Left forelimb (tissue), 1 donor: ENCODE measurements around the gene TVP23C.

Experiments
- DNase-seq: peaks from one replicate; pipeline ENCODE4 v3.0.0-alpha.2; 2018; ENCODE audit warnings: low spot score

The TVP23C gene

DNA sequence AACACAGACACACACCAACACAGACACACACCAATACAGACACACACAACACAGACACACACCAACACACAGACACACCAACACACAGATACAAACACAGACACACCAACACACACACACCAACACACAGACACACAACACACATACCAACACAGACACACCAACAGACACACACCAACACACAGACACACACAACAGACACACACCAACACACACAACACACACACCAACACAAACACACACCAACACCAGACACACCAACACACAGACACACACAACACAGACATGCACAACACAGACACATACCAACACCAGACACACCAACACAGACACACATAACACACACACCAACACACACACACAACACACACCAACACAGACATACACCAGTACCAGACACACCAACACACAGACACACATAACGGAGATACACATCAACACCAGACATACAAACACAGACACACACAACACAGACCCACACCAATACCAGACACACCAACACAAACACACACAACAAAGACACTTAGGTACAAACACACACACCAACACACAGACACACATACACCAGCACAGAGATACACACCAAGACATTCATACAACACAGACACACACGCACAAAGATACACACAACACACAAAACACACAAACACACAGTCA, 98.1 kb downstream of the TVP23C start:
- DNase-seq = no peak

DNA sequence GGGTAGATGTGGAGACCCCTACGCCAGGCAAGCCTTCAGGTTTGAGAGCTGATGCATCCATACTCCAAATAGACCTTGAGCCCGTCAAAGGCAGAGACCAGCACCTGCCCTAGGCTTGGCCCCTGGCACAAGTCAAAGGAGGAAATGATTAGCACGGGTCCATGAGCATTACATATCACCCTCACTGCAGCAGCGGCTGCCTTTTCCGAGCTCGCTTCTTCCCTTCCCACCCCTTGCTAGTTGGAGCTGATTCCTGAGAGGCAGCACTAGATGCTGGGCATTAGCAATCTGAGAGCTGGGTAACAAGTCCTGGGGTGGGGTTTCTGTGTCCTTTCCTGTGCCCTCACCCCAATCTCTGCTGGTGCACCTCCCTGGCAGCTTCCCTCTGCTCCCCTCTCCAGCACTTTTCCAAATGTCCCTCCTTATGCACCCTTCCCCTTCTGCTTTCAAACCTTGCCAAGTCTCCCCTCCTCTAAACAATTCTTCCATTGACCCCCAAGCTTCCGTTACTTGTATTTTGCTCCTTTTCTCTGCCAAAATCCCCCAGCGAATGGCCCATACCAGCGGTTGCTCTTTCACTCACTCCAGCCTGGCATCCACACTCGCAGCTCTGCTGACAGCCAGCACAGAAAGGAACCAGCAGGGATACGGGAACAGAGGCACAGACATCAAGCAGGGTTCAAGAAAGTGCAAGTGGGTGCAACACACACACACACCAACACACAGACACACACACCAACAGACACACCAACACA, 98.9 kb downstream of the TVP23C start:
- DNase-seq = no peak

DNA sequence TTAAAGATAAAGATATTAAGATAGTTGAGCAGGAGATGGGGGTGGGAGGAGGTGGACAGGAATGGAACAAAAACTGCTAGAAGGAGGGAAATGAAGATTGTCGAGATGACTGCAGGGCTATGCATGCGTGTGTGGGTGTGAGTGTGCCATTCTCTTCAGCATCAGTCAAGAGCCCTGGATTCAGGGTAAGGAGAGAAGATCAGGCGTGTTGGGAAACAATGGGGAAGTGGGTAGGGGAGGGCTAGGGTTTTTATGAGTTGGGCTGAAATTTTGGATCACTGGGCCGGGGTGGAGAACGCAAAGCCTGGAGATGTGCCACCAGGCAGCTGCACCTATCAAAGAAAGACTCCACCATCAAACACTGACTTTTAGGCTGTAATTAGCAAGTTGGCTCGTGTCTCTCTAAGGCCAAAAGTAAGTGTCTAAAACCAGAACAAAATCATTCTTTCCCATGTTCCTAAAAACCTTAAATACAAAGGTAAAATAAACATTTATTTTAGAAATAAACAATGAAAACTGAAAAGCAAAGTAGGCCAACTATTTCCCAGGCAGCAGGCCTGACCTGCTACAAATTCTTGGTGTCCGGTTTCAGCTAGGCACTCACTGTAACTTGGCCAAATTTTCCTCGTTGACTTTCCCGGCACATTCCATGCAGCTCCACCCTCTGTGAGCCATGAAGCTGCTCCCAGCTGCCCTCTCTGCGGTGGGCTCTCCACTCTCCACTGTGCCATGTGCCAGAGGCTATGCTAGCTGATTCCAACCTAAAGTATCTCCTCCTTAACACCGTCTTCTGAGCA, 100.1 kb downstream of the TVP23C start:
- no peak for DNase-seq

DNA sequence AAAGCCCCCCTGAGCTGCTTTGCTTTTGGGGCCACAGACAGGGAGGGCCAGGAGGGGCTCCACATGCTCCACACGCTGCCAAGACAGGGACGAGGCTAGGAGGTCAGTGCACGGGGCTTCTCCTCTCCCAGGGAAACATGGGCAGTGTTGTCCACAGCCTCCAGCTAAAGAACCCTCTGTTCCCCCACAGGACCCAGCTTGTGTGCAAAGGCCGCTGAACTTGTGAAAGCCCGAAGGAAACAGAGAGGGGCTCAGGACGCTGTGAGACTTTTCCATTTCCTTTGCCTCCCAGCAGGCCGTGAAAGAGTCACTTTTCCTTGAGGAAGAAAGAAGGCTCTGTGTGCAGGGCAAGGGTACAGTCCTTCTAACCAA, 105.6 kb downstream of the TVP23C start:
- DNase-seq = no peak

DNA sequence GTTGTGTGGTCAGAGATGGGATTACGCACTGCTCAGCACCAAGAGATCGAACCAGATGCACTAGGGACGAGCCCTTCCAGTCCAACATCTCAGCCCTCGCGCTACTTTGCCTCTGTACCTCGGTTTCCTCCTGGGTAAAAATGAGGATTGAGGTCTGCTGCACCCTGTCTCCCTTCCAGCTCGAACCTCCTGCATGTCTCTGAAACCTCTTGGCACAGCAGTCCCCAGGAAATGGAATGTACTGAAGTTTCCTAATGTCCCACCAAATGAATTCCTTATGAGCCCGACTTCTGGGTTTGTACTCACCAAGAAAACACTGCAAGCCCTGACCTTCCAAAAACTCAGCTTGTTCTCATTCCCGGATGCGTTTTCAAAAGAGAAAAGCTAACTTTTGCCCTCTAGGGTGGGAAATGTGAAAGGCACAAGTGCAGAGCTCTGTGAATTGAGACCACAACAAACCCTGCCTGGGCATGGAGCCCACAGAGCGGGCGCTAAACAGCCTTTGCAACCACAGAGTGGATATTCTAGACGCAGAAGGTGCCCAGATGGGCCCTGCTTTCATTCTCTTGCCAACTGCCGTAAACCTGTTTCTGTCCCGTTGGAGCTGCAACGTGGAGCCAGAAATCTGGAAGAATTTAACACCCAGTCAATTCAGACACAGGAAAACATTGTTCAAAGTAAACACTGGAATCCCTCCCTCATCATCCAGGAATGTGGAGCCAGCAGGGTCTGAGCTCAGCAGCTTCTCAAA, 106.1 kb downstream of the TVP23C start:
- DNase-seq = peak; percentile 91

DNA sequence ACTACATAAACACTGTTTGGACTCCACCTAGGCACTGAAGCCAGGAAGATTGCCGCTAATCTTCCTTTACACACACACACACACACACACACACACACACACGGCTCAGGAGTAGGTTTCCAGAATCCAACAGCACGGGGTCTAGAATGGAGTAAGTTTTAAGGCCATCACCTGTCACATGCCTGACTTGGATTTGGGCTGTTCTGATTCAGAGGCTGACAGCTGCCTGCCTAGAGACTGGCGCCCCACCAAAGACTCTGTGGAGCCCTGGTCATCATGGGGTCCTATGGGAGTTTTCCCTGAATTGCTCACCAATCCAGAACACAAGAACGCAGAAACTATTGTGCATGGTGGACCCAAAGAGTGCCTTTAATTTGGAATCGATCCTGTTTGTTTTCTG, 106.8 kb downstream of the TVP23C start:
- no peak for DNase-seq

- no peak for DNase-seq
These were observed 108.9 kb downstream of the TVP23C start for GRCh38 chr17:15454346-15454745.

GRCh38 chr17:15453782-15454181, 109.5 kb downstream of the TVP23C start:
- DNase-seq = no peak

- no peak for DNase-seq
These were observed 110.0 kb downstream of the TVP23C start for GRCh38 chr17:15453246-15453645.

DNA sequence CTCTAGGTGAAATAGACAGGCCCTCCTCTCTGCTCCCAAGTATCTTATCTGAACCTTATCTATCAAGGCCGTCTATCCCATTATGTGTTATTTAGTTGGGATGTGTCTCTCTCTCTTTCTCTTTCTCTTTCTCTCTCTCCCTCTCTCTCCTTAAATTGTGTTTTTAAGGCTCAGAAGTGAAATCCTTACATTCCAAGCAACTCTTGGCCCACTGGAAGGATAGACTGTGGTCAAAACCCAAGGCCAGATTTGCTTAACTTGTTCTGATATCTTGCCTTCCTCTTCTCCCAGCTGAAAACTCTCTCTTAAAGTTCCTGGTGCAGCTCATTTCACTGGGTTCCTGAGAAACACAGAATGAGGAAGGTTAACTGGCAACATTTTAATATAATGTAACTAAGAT, 110.5 kb downstream of the TVP23C start:
- no peak for DNase-seq
